Activated naive CD4-positive, alpha-beta T cell treated with anti-CD3 and anti-CD28 coated beads, Interleukin-2, amount 10 ng/mL, durations not matched to agents 7 days and 5 days (primary cell): Measurements from ENCODE around the gene GLUD1.
"Not testable (repeated sequence)": the region's sequence is repeated elsewhere in the genome, so short reads cannot be mapped to it uniquely, and the experiment has no call there.

Source experiments
- CTCF ChIA-PET: fragments of 350-600 bp; sonication (Branson Sonifier 250); formaldehyde crosslinking; loops from one replicate; lab custom pipeline; 2021; ENCODE audit warnings: antibody characterized with exemption; lab: Charles Lee
- DNase-seq: peaks from one replicate; pipeline ENCODE4 v3.0.0-alpha.2; 2020
- H3K27ac Mint-ChIP-seq: one replicate; pipeline ENCODE4 v1.8.0; 2021; ENCODE audit warnings: mild to moderate bottlenecking, moderate library complexity, mixed read lengths
- H3K27me3 Mint-ChIP-seq: one replicate; pipeline ENCODE4 v1.8.0; 2021; ENCODE audit warnings: mild to moderate bottlenecking, mixed read lengths
- H3K36me3 Mint-ChIP-seq: one replicate; pipeline ENCODE4 v1.8.0; 2021; ENCODE audit warnings: mixed read lengths
- H3K4me1 Mint-ChIP-seq: one replicate; pipeline ENCODE4 v1.8.0; 2021; ENCODE audit warnings: mixed read lengths
- H3K4me3 Mint-ChIP-seq: one replicate; pipeline ENCODE4 v1.8.0; 2021; ENCODE audit warnings: mild to moderate bottlenecking, moderate library complexity, mixed read lengths
- H3K9me3 Mint-ChIP-seq: one replicate; pipeline ENCODE4 v1.8.0; 2021; ENCODE audit warnings: mixed read lengths

GLUD1 gene

DNA sequence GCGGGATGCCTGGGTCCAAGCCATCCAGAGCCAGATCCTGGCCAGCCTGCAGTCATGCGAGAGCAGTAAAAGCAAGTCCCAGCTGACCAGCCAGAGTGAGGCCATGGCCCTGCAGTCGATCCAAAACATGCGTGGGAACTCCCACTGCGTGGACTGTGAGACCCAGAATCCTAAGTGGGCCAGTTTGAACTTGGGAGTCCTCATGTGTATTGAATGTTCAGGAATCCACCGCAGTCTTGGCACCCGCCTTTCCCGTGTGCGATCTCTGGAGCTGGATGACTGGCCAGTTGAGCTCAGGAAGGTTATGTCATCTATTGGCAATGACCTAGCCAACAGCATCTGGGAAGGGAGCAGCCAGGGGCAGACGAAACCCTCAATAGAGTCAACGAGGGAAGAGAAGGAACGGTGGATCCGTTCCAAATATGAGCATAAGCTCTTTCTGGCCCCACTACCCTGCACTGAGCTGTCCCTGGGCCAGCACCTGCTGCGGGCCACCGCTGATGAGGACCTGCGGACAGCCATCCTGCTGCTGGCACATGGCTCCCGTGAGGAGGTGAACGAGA is 85.4 kb downstream of the GLUD1 start:
- H3K27ac Mint-ChIP-seq, CTCF ChIA-PET, DNase-seq, H3K4me1 Mint-ChIP-seq, H3K9me3 Mint-ChIP-seq, H3K4me3 Mint-ChIP-seq, H3K27me3 Mint-ChIP-seq, H3K36me3 Mint-ChIP-seq: not testable (repeated sequence)

GRCh38 chr10:87008303-87008702 is 86.3 kb downstream of the GLUD1 start:
- CTCF ChIA-PET, H3K4me3 Mint-ChIP-seq, H3K36me3 Mint-ChIP-seq, DNase-seq, H3K27me3 Mint-ChIP-seq, H3K4me1 Mint-ChIP-seq, H3K9me3 Mint-ChIP-seq, H3K27ac Mint-ChIP-seq: not testable (repeated sequence)

DNA sequence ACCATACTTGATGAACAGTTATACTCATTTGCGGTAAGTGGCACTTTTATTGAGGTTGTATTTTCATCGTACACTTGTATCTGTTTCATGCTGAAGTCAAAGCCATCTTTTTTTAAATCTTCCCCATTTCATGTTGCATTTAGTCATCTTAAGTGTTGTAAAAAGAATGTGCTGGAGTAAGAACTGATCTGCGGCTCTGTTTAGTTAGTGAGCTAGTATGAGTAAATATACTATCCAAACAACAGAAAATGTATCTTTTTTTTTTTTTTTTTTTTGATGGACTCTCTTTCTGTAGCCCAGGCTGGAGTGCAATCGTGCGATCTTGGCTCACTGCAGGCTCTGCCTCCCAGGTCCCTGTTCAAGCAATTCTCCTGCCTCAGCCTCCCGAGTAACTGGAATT is 87.0 kb downstream of the GLUD1 start:
- H3K4me1 Mint-ChIP-seq, H3K36me3 Mint-ChIP-seq, H3K4me3 Mint-ChIP-seq, H3K9me3 Mint-ChIP-seq, H3K27ac Mint-ChIP-seq, CTCF ChIA-PET, DNase-seq, H3K27me3 Mint-ChIP-seq: not testable (repeated sequence)

GRCh38 chr10:87007124-87007523 is 87.5 kb downstream of the GLUD1 start:
- H3K27me3 Mint-ChIP-seq, H3K4me1 Mint-ChIP-seq, CTCF ChIA-PET, H3K27ac Mint-ChIP-seq, H3K9me3 Mint-ChIP-seq, DNase-seq, H3K36me3 Mint-ChIP-seq, H3K4me3 Mint-ChIP-seq: not testable (repeated sequence)

DNA sequence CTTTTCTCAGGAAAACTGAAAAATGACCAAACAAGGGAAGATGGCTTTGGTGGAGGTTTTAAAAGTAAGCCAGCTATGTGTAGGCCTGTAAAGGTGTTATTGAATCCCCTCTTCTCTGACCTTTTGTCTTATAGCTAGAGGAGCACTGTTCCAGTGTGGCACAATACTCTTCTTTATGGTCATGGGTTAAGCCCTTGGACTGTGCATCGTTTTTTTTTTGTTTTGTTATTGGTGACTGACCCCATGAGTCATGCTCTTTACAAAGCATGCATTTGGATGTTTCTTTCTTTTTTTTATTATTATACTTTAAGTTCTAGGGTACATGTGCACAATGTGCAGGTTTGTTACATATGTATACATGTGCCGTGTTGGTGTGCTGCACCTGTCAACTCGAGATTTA is 94.2 kb downstream of the GLUD1 start:
- H3K27ac Mint-ChIP-seq, result no peak overlapping the region
- H3K36me3 Mint-ChIP-seq, result no peaks in the 10 kb centered on the region
- DNase-seq, result no peak
- no peaks in the 10 kb centered on the region for H3K4me1 Mint-ChIP-seq
- no peak overlapping the region for H3K4me3 Mint-ChIP-seq
- no peaks in the 10 kb centered on the region for H3K9me3 Mint-ChIP-seq
- peaks cover 5% of the 10 kb centered on the region for H3K27me3 Mint-ChIP-seq
- CTCF ChIA-PET, result no interaction called here
